A673 (cell line): ENCODE results near the gene SMARCA2.

ENCODE experiments used
- EZH2 ChIP-seq: fragments of 200-600 bp; sonication (generic); IDR thresholded peaks from 2 replicates; pipeline ENCODE4 v1.6.1; 2017; ENCODE audit warnings: borderline replicate concordance, low read depth, mild to moderate bottlenecking, mixed read lengths, antibody characterized with exemption, low read length; ENCODE audit not compliant: poor library complexity, severe bottlenecking
- TF ChIP-seq, protein P1 (sequence below): fragments of 300-800, 200-600 bp; sonication (generic); conservative IDR thresholded peaks from 2 replicates; pipeline ENCODE4 v1.5.1; 2017; ENCODE audit warnings: low read depth, mild to moderate bottlenecking, antibody characterized with exemption, low read length, moderate library complexity, mixed read lengths

GRCh38 chr9:2154731-2155130 is 139.6 kb downstream of the SMARCA2 start:
- TF ChIP-seq, protein P1, sequence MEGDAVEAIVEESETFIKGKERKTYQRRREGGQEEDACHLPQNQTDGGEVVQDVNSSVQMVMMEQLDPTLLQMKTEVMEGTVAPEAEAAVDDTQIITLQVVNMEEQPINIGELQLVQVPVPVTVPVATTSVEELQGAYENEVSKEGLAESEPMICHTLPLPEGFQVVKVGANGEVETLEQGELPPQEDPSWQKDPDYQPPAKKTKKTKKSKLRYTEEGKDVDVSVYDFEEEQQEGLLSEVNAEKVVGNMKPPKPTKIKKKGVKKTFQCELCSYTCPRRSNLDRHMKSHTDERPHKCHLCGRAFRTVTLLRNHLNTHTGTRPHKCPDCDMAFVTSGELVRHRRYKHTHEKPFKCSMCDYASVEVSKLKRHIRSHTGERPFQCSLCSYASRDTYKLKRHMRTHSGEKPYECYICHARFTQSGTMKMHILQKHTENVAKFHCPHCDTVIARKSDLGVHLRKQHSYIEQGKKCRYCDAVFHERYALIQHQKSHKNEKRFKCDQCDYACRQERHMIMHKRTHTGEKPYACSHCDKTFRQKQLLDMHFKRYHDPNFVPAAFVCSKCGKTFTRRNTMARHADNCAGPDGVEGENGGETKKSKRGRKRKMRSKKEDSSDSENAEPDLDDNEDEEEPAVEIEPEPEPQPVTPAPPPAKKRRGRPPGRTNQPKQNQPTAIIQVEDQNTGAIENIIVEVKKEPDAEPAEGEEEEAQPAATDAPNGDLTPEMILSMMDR, result no peak
- TF ChIP-seq EZH2, result no peak
